ENCODE data around the gene DIAPH2. TPM values are rescaled to one million over a fixed set of nuclear protein-coding genes. Genes with fewer than 3 reads are reported as not detected.

Gene DIAPH2
- total and polyA plus RNA-seq, 9 of the 15 experiments (the other 6 are each of a cell fraction or from before 2014, with no cell fraction given) = 0.01 to 0.18 (median 0.07) TPM; not detected in 1

DNA sequence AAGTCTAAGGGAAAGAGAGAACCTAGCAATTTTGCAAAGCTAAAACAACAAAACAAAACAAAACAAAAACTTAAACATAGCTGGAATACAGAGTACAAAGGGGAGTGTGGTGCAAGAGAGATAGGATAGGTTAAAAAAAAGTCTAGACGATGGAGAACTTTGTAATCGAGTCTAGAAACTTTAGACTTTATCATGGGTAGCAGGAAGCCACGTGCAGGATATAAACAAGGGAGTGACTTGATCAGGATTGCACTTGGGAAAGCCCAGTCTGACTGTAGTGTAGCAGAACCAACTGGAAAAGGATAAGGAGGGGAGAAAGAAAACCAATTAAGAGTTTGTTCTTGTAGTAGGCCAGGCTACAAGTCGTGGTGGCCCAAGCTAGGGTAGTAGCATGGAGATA lies 949.2 kb downstream of the DIAPH2 start:
- Histone ChIP-seq H3K4me2 (ENCODE audit: insufficient read depth, low read length) (no peak overlapping the region), H3K79me2 (ENCODE audit: control insufficient read depth, insufficient read depth, low read length) (no peaks in the 10 kb centered on the region), H3K36me3 (ENCODE audit: control insufficient read depth, insufficient read depth, low read length) (no peaks in the 10 kb centered on the region), H3K9ac (ENCODE audit: insufficient read depth in 1 of 2, low read depth in 2 of 2, low read length in 2 of 2) (no peak overlapping the region), H4K20me1 (replicated peaks; ENCODE audit: control insufficient read depth, insufficient read depth, low read length) (no peaks in the 10 kb centered on the region), H3K9me3 (replicated peaks; ENCODE audit: control insufficient read depth, insufficient read depth, low read depth, low read length) (no peaks in the 10 kb centered on the region), H2AFZ (ENCODE audit: low read depth, low read length) (no peak overlapping the region), H3K27me3 (ENCODE audit: control insufficient read depth in 2 of 2, insufficient read depth in 2 of 2, low read length in 2 of 2) (no peaks in the 10 kb centered on the region), H3K4me1 (replicated peaks in 1 of 2; ENCODE audit: control insufficient read depth in 2 of 2, insufficient read depth in 2 of 2, low read length in 2 of 2) (no peaks in the 10 kb centered on the region), H3K9me1 (ENCODE audit: control insufficient read depth, insufficient read depth, low read length) (no peaks in the 10 kb centered on the region), H3K4me3 (no peak overlapping the region), H3K27ac (ENCODE audit: extremely low read depth, low read depth, low read length) (no peak overlapping the region)
- in situ Hi-C loops (cut with MboI) (no loop called here), intact Hi-C loops (cut with micrococcal nuclease) (no loop called here)
- CTCF ChIA-PET (ENCODE audit: low intra/inter-chr PET ratio) = no interaction called here
- FAIRE-seq (no peak), ATAC-seq (no peak), DNase-seq (ENCODE audit: extremely low read depth in 1 of 4, low spot score in 3 of 4) (no peak)
- POLR2A ChIA-PET = no interaction called here
- 0% methylated on average over 3 of the region's 4 CpGs for WGBS (ENCODE audit: insufficient coverage, low coverage, missing lambda C conversion rate)
- no peak for TF ChIP-seq ARNT (IDR thresholded peaks at IDR 0.05)
- TF ChIP-seq RB1 (IDR thresholded peaks at IDR 0.05; ENCODE audit: low read depth) = no peak
- no peak for TF ChIP-seq FOXA1 (IDR thresholded peaks at IDR 0.05; ENCODE audit: borderline replicate concordance)
- no peak for TF ChIP-seq MTF1 (CRISPR knock-in tag; IDR thresholded peaks at IDR 0.05; ENCODE audit: borderline replicate concordance)
- no peak for TF ChIP-seq KDM5B (IDR thresholded peaks at IDR 0.05; ENCODE audit: insufficient replicate concordance, low read depth, low read length)
- TF ChIP-seq NFE2L1 (tag; IDR thresholded peaks at IDR 0.05; ENCODE audit: borderline replicate concordance, low read depth) = no peak
- TF ChIP-seq, protein P1, sequence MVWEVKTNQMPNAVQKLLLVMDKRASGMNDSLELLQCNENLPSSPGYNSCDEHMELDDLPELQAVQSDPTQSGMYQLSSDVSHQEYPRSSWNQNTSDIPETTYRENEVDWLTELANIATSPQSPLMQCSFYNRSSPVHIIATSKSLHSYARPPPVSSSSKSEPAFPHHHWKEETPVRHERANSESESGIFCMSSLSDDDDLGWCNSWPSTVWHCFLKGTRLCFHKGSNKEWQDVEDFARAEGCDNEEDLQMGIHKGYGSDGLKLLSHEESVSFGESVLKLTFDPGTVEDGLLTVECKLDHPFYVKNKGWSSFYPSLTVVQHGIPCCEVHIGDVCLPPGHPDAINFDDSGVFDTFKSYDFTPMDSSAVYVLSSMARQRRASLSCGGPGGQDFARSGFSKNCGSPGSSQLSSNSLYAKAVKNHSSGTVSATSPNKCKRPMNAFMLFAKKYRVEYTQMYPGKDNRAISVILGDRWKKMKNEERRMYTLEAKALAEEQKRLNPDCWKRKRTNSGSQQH (CRISPR knock-in tag; IDR thresholded peaks at IDR 0.05) = no peak
- no peak for TF ChIP-seq ZNF140 (CRISPR knock-in tag; IDR thresholded peaks at IDR 0.05)
- TF ChIP-seq, protein P2, sequence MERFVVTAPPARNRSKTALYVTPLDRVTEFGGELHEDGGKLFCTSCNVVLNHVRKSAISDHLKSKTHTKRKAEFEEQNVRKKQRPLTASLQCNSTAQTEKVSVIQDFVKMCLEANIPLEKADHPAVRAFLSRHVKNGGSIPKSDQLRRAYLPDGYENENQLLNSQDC (CRISPR knock-in tag; IDR thresholded peaks at IDR 0.05) = no peak
- no peak for TF ChIP-seq ZNF133 (CRISPR knock-in tag; IDR thresholded peaks at IDR 0.05)
- TF ChIP-seq ARHGAP35 (IDR thresholded peaks at IDR 0.05; ENCODE audit: partially characterized antibody) = no peak
- TF ChIP-seq DACH1 (IDR thresholded peaks at IDR 0.05; ENCODE audit: partially characterized antibody) = no peak
- no peak for TF ChIP-seq ZNF354B (CRISPR knock-in tag; IDR thresholded peaks at IDR 0.05)
- no peak for TF ChIP-seq POLR3G (IDR thresholded peaks at IDR 0.05; ENCODE audit: extremely low read depth, insufficient read length, insufficient replicate concordance)
- no peak for TF ChIP-seq MXI1 (IDR thresholded peaks at IDR 0.05; ENCODE audit: low read depth, low read length)
- TF ChIP-seq, protein P3, sequence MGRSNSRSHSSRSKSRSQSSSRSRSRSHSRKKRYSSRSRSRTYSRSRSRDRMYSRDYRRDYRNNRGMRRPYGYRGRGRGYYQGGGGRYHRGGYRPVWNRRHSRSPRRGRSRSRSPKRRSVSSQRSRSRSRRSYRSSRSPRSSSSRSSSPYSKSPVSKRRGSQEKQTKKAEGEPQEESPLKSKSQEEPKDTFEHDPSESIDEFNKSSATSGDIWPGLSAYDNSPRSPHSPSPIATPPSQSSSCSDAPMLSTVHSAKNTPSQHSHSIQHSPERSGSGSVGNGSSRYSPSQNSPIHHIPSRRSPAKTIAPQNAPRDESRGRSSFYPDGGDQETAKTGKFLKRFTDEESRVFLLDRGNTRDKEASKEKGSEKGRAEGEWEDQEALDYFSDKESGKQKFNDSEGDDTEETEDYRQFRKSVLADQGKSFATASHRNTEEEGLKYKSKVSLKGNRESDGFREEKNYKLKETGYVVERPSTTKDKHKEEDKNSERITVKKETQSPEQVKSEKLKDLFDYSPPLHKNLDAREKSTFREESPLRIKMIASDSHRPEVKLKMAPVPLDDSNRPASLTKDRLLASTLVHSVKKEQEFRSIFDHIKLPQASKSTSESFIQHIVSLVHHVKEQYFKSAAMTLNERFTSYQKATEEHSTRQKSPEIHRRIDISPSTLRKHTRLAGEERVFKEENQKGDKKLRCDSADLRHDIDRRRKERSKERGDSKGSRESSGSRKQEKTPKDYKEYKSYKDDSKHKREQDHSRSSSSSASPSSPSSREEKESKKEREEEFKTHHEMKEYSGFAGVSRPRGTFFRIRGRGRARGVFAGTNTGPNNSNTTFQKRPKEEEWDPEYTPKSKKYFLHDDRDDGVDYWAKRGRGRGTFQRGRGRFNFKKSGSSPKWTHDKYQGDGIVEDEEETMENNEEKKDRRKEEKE (IDR thresholded peaks at IDR 0.05; ENCODE audit: borderline replicate concordance in 1 of 2, control insufficient read depth in 1 of 2, low read depth in 2 of 2, low read length in 1 of 2) = no peak
- TF ChIP-seq CHCHD3 (CRISPR knock-in tag; IDR thresholded peaks at IDR 0.05) = no peak
- TF ChIP-seq CBFA2T3 (IDR thresholded peaks at IDR 0.05) = no peak
- TF ChIP-seq ZNF239 (CRISPR knock-in tag; IDR thresholded peaks at IDR 0.05) = no peak
- BruUV-seq (replicated peaks) = no TSS peak
